ENCODE results near the gene HDAC2.
"Not testable (repeated sequence)": the region's sequence is repeated elsewhere in the genome, so short reads cannot be mapped to it uniquely, and the experiment has no call there.

HDAC2 gene

GRCh38 chr6:113970805-113971676 lies at the start of gene HDAC2:
TSS of gene HDAC2 (minus strand) at chr6:113971148. CDS start at chr6:113970908, 240 bp downstream.
- DNase-seq = peak; percentile 87 to 89

- DNase-seq = no peak
Observed at GRCh38 chr6:114020196-114020595, 49.2 kb upstream of the HDAC2 start.

DNA sequence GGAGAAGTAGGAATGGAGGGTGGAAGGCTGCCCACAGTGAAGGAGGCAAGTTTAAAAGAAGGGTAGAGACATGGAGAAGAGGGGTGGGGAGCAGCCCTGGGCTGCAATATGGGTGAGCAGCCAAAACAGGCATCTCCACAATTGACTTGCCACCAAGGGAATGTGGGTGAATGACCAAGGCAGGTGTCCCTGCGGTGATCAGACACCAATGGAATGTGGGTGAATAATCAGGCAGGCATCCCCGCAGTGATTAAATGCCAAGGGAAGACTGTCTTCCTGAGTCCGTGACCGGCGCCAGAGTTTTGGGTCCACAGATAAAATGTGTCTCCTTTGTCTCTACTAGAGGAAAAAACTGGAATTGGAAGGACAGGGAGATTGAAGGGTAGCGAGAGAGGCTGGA lies 46.2 kb upstream of the HDAC2 start:
- DNase-seq = not testable (repeated sequence)

DNA sequence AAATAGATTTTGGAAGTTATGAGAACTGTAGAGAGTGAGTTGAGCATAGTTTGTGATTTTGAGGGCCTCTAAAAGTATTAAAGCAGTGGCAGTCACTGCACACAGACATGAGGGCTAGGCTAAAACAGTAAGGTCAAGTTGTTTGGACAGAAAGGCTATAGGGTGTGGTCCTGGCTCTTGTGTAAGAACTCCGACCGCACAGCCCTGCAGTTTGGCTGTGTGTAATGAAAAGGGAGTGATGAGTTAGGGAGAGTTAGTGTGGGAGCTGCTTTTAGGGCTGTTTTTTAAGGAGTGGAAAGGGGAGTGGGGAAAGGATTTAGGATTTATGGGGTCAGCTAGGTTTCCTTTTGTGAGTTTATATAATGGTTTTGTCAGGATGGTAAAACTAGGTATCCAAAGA lies 43.2 kb upstream of the HDAC2 start:
- DNase-seq = not testable (repeated sequence)

- peak in 1 of 2 donors; percentile 17 for DNase-seq
Observed at GRCh38 chr6:114011486-114011885, 40.5 kb upstream of the HDAC2 start.

GRCh38 chr6:114010540-114010939 lies 39.6 kb upstream of the HDAC2 start:
- no peak for DNase-seq

- DNase-seq = no peak
Observed at GRCh38 chr6:114009192-114009591, 38.2 kb upstream of the HDAC2 start.

GRCh38 chr6:114008331-114008730 lies 37.4 kb upstream of the HDAC2 start:
- DNase-seq = no peak

DNA sequence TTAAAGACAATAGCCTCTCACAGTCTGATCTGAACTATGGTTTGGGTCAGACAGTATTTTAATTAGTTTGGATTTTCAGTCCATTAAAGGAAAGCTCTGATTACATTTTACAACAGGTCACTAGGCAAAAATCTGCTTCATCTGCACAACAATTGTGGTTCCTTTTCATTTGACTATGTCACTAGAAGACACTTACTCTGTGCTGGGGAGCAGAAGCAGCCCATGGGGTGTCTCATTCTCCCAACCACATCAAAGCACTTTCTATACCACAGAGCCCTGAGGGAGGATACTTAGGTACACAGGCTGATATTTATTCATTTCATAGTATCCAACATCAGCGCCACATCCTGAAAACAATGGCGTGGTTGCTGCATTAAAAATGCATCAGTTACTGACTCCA lies 36.6 kb upstream of the HDAC2 start:
- peak in 1 of 2 donors; percentile 34 for DNase-seq

GRCh38 chr6:114001354-114001753 lies 30.4 kb upstream of the HDAC2 start:
- DNase-seq = no peak

DNA sequence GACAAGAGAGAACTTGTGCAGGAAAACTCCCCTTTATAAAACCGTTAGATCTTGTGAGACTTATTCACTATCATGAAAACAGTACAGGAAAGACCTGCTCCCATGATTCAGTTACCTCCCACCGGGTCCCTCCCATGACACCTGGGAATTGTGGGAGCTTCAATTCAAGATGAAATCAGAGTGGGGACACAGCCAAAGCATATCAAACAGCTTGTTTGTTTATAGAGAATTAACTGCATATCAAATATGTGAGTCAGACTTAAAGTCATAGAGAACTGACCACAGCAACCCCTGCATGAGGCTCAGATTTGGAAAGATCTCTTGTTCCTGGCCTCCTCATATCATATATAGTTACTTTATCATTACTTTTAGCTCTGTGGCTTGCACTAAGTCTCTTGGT lies 29.1 kb upstream of the HDAC2 start:
- no peak for DNase-seq

DNA sequence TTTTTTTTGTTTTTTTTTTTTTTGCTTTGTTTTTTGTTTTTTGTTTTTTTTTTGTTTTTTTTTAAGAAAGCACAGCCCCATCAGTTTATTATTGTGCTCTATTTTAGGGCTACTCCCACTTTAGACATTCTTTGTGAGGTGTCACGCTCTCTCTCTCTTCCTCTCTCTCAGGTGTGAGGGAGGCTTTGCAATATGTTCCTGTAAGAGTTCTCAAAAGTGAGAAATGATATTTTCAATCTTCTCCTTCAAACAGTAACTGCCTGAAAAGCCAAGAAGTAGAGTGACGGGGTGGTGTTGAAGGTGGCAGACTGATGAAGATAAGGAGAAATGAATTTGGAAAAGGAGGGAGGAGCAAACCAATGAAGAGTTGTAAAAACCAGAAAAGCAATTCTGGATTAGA lies 28.3 kb upstream of the HDAC2 start:
- no peak for DNase-seq

DNA sequence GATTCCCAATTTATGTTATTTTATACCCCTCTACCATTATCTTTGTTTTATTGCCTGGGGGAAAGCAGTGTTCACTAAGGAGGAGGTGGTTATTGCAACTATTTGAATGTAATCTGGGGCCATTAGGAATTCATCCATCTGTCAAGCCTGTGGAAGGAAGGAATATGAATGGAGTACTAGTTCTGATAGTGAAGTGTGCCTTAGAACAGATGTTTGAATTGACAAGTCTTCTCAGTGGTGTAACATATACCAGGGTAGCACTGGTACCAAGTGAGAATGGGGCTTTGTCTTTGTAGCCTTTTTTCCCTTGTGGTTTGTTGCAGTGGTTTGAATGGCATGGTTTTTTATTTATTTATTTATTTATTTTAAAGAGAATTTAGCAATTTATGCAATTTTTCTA lies 27.9 kb upstream of the HDAC2 start:
- DNase-seq = no peak

DNA sequence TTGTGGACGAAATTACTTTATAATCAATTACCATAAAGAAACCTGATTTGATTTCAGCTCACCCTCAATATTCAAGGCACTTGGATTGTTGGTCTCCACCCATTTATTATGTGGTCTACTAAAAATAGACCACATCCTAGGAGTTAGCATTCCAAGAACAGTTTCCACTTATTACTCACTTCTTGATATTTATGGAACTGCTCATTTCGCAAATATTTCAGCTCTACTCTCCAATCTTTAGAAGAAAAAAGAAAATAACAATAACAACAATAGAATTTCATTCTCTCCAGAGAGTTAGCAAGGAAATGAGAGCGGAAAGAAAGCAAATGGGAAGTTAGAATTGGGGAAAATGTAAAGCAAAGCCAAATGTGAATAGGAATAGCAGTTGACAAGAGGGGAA lies 26.2 kb upstream of the HDAC2 start:
- no peak for DNase-seq

DNA sequence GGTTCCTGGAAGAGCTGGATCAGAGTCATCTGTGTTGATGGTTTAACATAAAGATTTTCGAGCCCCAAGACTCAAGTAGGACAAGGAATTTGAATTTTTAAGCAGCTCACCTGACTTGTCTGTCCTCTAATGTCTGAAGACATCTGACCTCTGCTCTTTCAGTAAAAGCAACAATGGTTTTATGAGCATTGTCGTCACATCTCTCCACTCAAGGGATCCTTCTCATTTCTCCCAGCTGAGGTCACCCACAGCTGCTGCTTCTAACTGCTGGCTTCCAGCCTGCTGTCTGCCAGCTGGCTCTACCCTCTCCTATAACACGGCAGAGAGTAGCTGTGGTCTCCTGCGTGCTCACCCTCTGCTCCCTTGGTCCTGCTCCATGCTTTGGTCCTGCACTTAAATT lies 24.7 kb upstream of the HDAC2 start:
- DNase-seq = no peak

DNA sequence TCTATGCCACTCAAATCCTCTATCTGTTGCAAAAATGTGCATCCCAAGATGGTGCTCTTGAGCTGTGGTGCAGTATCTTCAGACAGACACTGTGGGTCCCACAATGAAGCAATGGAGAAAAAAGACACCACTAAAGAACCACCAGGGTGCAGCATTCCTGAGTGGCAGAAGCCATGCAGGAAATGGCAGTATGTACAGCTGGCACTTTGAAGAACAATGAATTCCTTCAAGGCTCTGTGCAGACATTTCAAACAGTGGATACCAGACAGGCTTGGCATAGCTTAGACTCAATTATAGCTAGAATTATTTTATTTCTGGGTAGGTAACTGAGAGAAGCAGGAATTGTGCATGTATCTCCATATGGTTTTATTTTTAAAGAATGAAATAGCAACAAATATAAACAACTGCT lies 24.0 kb upstream of the HDAC2 start:
- DNase-seq = peak; percentile 6 to 49

DNA sequence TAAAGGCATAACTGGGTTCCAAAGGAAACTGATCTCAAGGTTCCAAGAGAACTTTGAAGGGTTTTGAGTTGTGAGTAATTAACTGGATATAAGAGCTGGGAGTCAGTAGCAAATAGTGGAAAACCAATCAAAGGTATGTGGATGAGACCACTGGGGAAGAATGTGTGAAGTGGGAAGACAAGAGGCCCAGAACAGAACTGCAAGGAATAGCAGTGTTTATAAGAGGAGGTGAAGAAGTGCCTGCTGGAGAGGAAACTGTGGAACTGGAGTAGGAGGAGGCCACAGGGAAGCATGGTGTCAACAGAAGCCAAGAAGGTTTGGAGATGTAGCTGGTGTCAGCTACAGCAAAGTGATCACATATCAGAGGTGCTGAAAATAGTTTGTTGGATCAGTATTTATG lies 18.7 kb upstream of the HDAC2 start:
- DNase-seq = no peak

DNA sequence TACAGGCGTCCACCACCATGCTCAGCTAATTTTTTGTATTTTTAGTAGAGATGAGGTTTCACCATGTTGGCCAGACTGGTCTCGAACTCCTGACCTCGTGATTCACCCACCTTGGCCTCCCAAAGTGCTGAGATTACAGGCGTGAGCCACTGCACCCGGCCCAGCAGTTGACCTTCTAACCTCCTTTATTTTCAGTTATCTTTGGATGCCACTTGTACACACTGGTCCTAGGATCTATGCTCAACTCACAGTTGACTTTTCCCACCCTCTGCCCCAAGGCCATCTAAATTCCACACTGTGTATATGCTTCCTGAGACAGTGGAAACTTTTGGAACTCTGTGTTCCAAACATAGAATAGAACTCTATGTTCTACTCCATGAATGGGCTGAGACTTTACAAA lies 11.7 kb upstream of the HDAC2 start:
- not testable (repeated sequence) for DNase-seq

DNA sequence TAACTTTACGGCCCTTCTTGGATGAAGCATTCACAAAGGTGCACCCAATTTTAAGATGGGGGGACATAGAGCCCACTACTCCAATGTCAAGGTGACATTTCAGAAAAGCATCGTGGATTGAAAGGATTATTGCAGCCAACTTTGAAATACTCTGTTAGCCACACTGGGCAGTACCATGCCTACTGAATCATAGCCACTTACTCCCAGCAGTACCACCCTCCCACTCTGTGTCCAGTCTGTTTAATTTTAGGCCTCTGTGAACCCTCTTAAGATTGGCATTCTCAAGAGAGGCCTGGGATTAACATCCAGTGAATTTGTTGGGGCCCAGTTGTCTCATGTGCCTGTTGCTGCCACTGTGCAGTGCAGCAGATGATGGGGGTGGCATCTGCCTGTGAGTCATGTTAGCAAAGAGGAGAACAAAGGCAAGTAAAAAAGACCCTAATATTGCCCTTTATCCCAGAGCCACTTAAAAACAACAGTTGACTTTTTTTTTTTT lies 11.2 kb upstream of the HDAC2 start:
- no peak for DNase-seq

- peak in 1 of 2 donors; percentile 12 for DNase-seq
Observed at GRCh38 chr6:113980937-113981554, 10.1 kb upstream of the HDAC2 start.

GRCh38 chr6:113979937-113980336 lies 9.0 kb upstream of the HDAC2 start:
- DNase-seq = no peak

- no peak for DNase-seq
Observed at GRCh38 chr6:113978084-113978675, 7.2 kb upstream of the HDAC2 start.

DNA sequence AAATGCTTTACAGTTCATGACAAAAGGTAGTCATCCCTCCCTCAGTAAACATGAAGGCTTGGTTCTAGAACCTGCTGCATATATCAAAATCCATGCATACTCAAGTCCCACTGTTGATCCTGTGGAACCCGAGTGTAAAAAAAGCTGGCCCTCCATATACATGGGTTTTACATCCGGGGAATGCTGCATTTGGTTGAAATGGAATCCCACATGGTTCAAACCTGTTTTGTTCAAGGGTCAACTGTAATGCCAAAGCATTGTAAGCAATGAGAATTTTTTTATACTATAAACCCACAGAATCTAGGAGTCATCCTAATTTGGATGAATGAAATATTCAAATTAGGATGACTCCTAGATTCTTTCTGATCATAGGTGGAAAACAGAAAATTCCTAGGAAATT lies 5.9 kb upstream of the HDAC2 start:
- no peak for DNase-seq

GRCh38 chr6:113971741-113972140 lies 793 bp upstream of the HDAC2 start:
- no peak for DNase-seq
